PC-3 (cell line): ENCODE results near the gene ATP10A.

Source experiments
- EZH2 ChIP-seq: fragments of 300-600 bp; sonication (generic); IDR thresholded peaks from one replicate; pipeline ENCODE4 v1.6.1; 2017; ENCODE audit warnings: antibody characterized with exemption, mild to moderate bottlenecking, low read length; ENCODE audit not compliant: unreplicated experiment
- EZH2phosphoT487 ChIP-seq: fragments of 300-600 bp; sonication (generic); IDR thresholded peaks from 2 replicates; pipeline ENCODE4 v1.6.1; 2018; ENCODE audit warnings: mild to moderate bottlenecking, antibody characterized with exemption, low read length, borderline replicate concordance
- TF ChIP-seq, protein P1 (sequence below): fragments of 300-600 bp; sonication (generic); conservative IDR thresholded peaks from 2 replicates; pipeline ENCODE4 v1.5.1; 2017; ENCODE audit warnings: antibody characterized with exemption, low read depth, mild to moderate bottlenecking, low read length

DNA sequence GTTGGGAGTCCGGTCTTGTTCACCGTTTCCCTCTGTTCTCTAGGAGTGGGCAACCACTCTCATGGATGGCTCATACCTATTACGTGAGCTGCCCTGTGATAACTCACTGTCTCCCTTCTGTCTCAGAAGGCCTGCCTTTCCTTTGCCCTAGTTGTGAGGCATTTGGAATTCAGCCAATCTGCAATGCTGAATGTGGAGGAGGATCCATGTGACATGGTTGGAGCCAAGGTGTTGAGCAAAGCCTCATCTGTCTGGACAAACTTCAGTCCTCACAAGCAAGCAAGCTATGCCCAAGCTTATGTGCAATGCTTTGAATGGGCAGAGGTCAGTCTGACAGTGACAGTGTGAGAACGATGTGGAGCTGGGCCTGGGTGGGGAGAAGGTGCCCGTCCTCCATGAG is 37.8 kb upstream of the ATP10A start:
- TF ChIP-seq, protein P1, sequence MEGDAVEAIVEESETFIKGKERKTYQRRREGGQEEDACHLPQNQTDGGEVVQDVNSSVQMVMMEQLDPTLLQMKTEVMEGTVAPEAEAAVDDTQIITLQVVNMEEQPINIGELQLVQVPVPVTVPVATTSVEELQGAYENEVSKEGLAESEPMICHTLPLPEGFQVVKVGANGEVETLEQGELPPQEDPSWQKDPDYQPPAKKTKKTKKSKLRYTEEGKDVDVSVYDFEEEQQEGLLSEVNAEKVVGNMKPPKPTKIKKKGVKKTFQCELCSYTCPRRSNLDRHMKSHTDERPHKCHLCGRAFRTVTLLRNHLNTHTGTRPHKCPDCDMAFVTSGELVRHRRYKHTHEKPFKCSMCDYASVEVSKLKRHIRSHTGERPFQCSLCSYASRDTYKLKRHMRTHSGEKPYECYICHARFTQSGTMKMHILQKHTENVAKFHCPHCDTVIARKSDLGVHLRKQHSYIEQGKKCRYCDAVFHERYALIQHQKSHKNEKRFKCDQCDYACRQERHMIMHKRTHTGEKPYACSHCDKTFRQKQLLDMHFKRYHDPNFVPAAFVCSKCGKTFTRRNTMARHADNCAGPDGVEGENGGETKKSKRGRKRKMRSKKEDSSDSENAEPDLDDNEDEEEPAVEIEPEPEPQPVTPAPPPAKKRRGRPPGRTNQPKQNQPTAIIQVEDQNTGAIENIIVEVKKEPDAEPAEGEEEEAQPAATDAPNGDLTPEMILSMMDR, result no peak
- TF ChIP-seq EZH2phosphoT487 (no peak), EZH2 (no peak)
